NCI-H2196 (cell line): Measurements from ENCODE around the gene PLCG2.

Source experiments
- DNase-seq: peaks from one replicate; lab custom pipeline; 2025; ENCODE audit not compliant: unreplicated experiment; lab: John Stamatoyannopoulos, UW

Gene PLCG2

GRCh38 chr16:81814751-81815428, 35.8 kb downstream of the PLCG2 start:
- no peak for DNase-seq

GRCh38 chr16:81815429-81815766, 36.3 kb downstream of the PLCG2 start:
- no peak for DNase-seq

- DNase-seq = no peak
Observed at GRCh38 chr16:81816351-81816750, 37.3 kb downstream of the PLCG2 start.

- DNase-seq = no peak
Observed at GRCh38 chr16:81816793-81817210, 37.7 kb downstream of the PLCG2 start.

- DNase-seq = no peak
Observed at GRCh38 chr16:81817296-81817695, 38.2 kb downstream of the PLCG2 start.

- DNase-seq = no peak
Observed at GRCh38 chr16:81817789-81818567, 38.9 kb downstream of the PLCG2 start.

GRCh38 chr16:81818568-81818896, 39.4 kb downstream of the PLCG2 start:
- no peak for DNase-seq

- no peak for DNase-seq
Observed at GRCh38 chr16:81818905-81819304, 39.8 kb downstream of the PLCG2 start.

- no peak for DNase-seq
Observed at GRCh38 chr16:81821436-81822128, 42.5 kb downstream of the PLCG2 start.

GRCh38 chr16:81823111-81823510, 44.0 kb downstream of the PLCG2 start:
- DNase-seq = no peak

- DNase-seq = no peak
Observed at GRCh38 chr16:81823734-81824133, 44.6 kb downstream of the PLCG2 start.

- DNase-seq = no peak
Observed at GRCh38 chr16:81826523-81826922, 47.4 kb downstream of the PLCG2 start.

GRCh38 chr16:81830845-81831540, 51.9 kb downstream of the PLCG2 start:
- DNase-seq = no peak

GRCh38 chr16:81831722-81832126, 52.6 kb downstream of the PLCG2 start:
- no peak for DNase-seq

- DNase-seq = no peak
Observed at GRCh38 chr16:81832801-81833547, 53.9 kb downstream of the PLCG2 start.

- DNase-seq = no peak
Observed at GRCh38 chr16:81833751-81834150, 54.7 kb downstream of the PLCG2 start.

- no peak for DNase-seq
Observed at GRCh38 chr16:81834868-81835267, 55.8 kb downstream of the PLCG2 start.

GRCh38 chr16:81836279-81837054, 57.4 kb downstream of the PLCG2 start:
- no peak for DNase-seq

GRCh38 chr16:81837312-81837751, 58.2 kb downstream of the PLCG2 start:
- DNase-seq = no peak

GRCh38 chr16:81838794-81839193, 59.7 kb downstream of the PLCG2 start:
- DNase-seq = no peak
